Hepatocyte (in vitro differentiated cells): ENCODE data around the gene CLEC16A. TPM values are rescaled to one million over a fixed set of nuclear protein-coding genes. Genes with fewer than 3 reads are reported as not detected.

Experiments
- DNase-seq: peaks from one replicate; pipeline ENCODE4 v3.0.0-alpha.2; 2016; ENCODE audit warnings: low spot score
- H2AFZ ChIP-seq: fragments of 200-600 bp; sonication (generic); 2 replicates; pipeline ENCODE4 v1.6.0; 2016; ENCODE audit warnings: antibody characterized with exemption, mild to moderate bottlenecking
- H3K27ac ChIP-seq: fragments of 200-600 bp; sonication (generic); 2 replicates; pipeline ENCODE4 v1.5.1; 2016; ENCODE audit warnings: mild to moderate bottlenecking
- H3K27me3 ChIP-seq: fragments of 200-600 bp; sonication (generic); 2 replicates; pipeline ENCODE4 v1.6.1; 2016
- H3K36me3 ChIP-seq: fragments of 200-600 bp; sonication (generic); replicated peaks from 2 replicates; pipeline ENCODE4 v1.5.1; 2016; ENCODE audit warnings: low read depth; ENCODE audit not compliant: insufficient read depth
- H3K4me1 ChIP-seq: fragments of 200-600 bp; sonication (generic); 2 replicates; pipeline ENCODE4 v1.5.1; 2016; ENCODE audit warnings: mild to moderate bottlenecking, moderate library complexity; ENCODE audit not compliant: insufficient read depth
- H3K4me2 ChIP-seq: fragments of 200-600 bp; sonication (generic); 2 replicates; pipeline ENCODE4 v1.6.0; 2016
- H3K4me3 ChIP-seq: fragments of 200-600 bp; sonication (generic); 2 replicates; pipeline ENCODE4 v1.5.1; 2016; ENCODE audit warnings: mild to moderate bottlenecking
- H3K79me2 ChIP-seq: fragments of 200-600 bp; sonication (generic); 2 replicates; pipeline ENCODE4 v1.6.0; 2017; ENCODE audit warnings: mild to moderate bottlenecking
- H3K9me2 ChIP-seq: fragments of 200-600 bp; sonication (generic); replicated peaks from 2 replicates; pipeline ENCODE4 v1.6.0; 2017; ENCODE audit warnings: mild to moderate bottlenecking; ENCODE audit not compliant: insufficient read depth
- H3K9me3 ChIP-seq: fragments of 200-600 bp; sonication (generic); 2 replicates; pipeline ENCODE4 v1.5.1; 2016; ENCODE audit warnings: low read depth, mild to moderate bottlenecking
- H4K20me1 ChIP-seq: fragments of 200-600 bp; sonication (generic); 2 replicates; pipeline ENCODE4 v1.6.0; 2016; ENCODE audit warnings: mild to moderate bottlenecking; ENCODE audit not compliant: insufficient read depth, poor library complexity, severe bottlenecking
- EZH2 ChIP-seq: fragments of 200-600 bp; sonication (generic); IDR thresholded peaks from 2 replicates; pipeline ENCODE4 v1.6.1; 2016; ENCODE audit warnings: antibody characterized with exemption, mild to moderate bottlenecking, borderline replicate concordance
- EZH2phosphoT487 ChIP-seq: fragments of 200-600 bp; sonication (generic); IDR thresholded peaks from one replicate; pipeline ENCODE4 v1.6.1; 2018; ENCODE audit warnings: antibody characterized with exemption, mild to moderate bottlenecking, low read depth, moderate library complexity; ENCODE audit not compliant: unreplicated experiment, severe bottlenecking
- WGBS: methylation state at CpG from one replicate; pipeline ENCODE4 v1.1.6; 2016; ENCODE audit warnings: low lambda C conversion rate; ENCODE audit errors: missing lambda C conversion rate; 5-methylcytosine and 5-hydroxymethylcytosine counted together
- polyA plus RNA-seq: library from polyadenylated mRNA; unstranded; fragments of >200 nt; fragmentation: Nextera tagmentation; extraction: Ambion mirVana; gene quantifications from 2 replicates; pipeline ENCODE4 v1.2.1, GENCODE V29; 2016
- total RNA-seq: library from RNA; depleted of rRNA; stranded (reverse); fragments of >200 nt; gene quantifications from 2 replicates; pipeline ENCODE4 v1.2.3, GENCODE V29; 2014
- TF ChIP-seq, protein P1 (sequence below): fragments of 200-600 bp; sonication (generic); IDR thresholded peaks from 2 replicates; pipeline ENCODE4 v1.5.1; 2016; ENCODE audit warnings: antibody characterized with exemption, mild to moderate bottlenecking; ENCODE audit not compliant: poor library complexity

Gene CLEC16A
- total and polyA plus RNA-seq, 2 experiments from 2014 or later: 22.3 to 22.6 TPM

DNA sequence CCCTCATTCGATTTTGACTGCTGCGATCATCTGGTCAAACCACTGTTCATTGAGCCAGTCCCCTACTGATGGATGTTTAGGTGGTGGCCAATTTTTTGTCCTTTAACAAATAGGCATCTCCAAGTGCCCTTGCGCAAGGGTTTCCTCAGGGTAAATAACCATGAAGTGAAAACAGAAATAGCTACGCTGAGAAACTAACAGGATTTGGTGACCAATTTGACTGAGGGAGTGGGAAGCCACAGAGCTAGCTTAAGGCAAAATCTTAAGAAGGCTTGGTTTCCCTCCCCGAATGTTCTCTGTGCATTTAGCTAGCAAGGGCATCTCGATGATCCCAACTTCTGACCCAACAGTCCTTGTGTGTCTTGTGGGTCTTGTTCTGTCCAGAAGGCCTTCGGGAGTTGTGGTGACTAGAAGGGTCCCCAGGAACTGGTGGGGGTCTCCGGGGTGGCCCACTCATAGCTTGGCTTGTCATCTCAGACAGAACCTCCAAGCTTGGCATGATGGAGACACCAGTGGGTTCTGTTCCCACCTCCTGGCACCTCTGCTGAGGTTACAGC is 194.5 kb downstream of the CLEC16A start:
- Histone ChIP-seq H3K4me3 (no peak overlapping the region), H3K79me2 (no peaks in the 10 kb centered on the region), H3K4me1 (peaks cover 35% of the 10 kb centered on the region), H4K20me1 (no peaks in the 10 kb centered on the region), H3K27me3 (no peaks in the 10 kb centered on the region), H3K4me2 (no peak overlapping the region), H3K36me3 (no peaks in the 10 kb centered on the region), H3K9me2 (no peaks in the 10 kb centered on the region), H3K27ac (no peak overlapping the region), H3K9me3 (no peaks in the 10 kb centered on the region), H2AFZ (no peak overlapping the region)
- 96% methylated on average over 8 of the region's 8 CpGs for WGBS
- no peak for DNase-seq
- TF ChIP-seq, protein P1, sequence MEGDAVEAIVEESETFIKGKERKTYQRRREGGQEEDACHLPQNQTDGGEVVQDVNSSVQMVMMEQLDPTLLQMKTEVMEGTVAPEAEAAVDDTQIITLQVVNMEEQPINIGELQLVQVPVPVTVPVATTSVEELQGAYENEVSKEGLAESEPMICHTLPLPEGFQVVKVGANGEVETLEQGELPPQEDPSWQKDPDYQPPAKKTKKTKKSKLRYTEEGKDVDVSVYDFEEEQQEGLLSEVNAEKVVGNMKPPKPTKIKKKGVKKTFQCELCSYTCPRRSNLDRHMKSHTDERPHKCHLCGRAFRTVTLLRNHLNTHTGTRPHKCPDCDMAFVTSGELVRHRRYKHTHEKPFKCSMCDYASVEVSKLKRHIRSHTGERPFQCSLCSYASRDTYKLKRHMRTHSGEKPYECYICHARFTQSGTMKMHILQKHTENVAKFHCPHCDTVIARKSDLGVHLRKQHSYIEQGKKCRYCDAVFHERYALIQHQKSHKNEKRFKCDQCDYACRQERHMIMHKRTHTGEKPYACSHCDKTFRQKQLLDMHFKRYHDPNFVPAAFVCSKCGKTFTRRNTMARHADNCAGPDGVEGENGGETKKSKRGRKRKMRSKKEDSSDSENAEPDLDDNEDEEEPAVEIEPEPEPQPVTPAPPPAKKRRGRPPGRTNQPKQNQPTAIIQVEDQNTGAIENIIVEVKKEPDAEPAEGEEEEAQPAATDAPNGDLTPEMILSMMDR: no peak
- no peak for TF ChIP-seq EZH2
- TF ChIP-seq EZH2phosphoT487: no peak

DNA sequence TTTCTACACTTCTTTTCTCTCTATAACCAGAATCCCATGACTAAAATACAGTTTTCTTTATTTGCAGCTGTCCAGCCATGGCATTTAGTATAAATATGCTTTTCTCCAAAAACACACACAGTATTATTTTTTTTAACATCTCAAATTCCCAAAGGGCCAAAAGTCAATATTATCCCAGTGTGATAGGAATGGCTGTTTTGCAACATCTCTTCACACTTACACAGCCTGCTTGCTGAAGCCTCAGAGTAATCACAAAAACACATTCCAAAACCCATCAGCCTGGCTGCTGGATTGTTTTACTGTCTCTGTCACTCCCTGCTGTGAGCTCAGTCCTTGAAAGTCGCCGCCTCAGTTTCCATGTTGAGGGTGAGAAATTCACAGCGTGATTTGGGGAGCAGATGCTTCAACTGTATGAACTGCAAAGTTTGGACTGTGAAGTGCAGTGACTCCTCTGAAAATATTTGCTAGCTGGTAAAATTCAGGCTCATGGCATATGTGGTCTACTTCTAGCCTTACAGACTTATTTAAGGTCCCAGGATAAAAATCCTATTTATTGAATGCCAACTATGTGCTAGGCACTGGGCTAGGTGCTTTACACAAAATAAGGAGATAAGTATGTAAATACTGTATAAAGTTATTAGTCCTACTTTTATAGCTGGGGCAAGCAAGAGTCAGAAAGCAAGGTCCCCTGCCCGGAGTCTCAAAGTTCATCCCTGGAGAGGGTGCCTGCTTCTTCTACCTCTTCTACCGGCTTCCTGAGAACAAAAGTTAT is 195.1 kb downstream of the CLEC16A start:
- Histone ChIP-seq H3K79me2 (no peaks in the 10 kb centered on the region), H2AFZ (no peak overlapping the region), H3K4me1 (peaks cover 29% of the 10 kb centered on the region), H3K4me2 (no peak overlapping the region), H3K36me3 (no peaks in the 10 kb centered on the region), H3K27ac (no peak overlapping the region), H3K4me3 (no peak overlapping the region), H4K20me1 (no peaks in the 10 kb centered on the region), H3K9me3 (no peaks in the 10 kb centered on the region), H3K27me3 (no peaks in the 10 kb centered on the region), H3K9me2 (no peaks in the 10 kb centered on the region)
- no peak for DNase-seq
- TF ChIP-seq, protein P1: no peak
- TF ChIP-seq EZH2 (no peak), EZH2phosphoT487 (no peak)
- WGBS: 42% methylated on average over 5 of the region's 5 CpGs

DNA sequence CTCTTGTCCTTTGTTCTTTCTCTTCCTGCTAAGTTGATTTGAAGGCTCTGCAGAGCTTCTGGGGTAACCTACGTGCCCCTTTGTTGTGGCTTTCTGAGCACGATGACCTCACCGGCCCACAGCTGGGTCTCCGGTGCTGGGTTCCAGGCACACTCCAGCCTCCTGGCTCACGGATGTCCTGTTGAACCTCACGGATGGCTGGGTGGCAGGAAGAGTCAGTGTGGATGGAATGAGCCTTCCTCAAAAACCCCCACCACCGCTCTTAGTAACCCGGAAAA is 195.7 kb downstream of the CLEC16A start:
- Histone ChIP-seq H4K20me1 (no peaks in the 10 kb centered on the region), H3K4me2 (no peak overlapping the region), H3K9me3 (no peaks in the 10 kb centered on the region), H3K4me3 (no peak overlapping the region), H3K36me3 (no peaks in the 10 kb centered on the region), H2AFZ (no peak overlapping the region), H3K9me2 (no peaks in the 10 kb centered on the region), H3K27ac (no peak overlapping the region), H3K4me1 (peaks cover 24% of the 10 kb centered on the region), H3K27me3 (no peaks in the 10 kb centered on the region), H3K79me2 (no peaks in the 10 kb centered on the region)
- 76% methylated on average over 8 of the region's 8 CpGs for WGBS
- no peak for TF ChIP-seq EZH2
- TF ChIP-seq, protein P1: no peak
- TF ChIP-seq EZH2phosphoT487: no peak
- DNase-seq: no peak
